Stimulated activated CD4-positive, alpha-beta T cell treated with anti-CD3 and anti-CD28 coated beads, Interleukin-1b, Interleukin-23, amount 100 ng/mL, for 1 hour (primary cell): Measurements from ENCODE around the gene KIAA0319L.

Source experiments
- DNase-seq, 2 donors: peaks; one replicate each; pipeline ENCODE4 v3.0.0-alpha.2; 2020; ENCODE audit warnings: low read depth in 2 of 2

Gene KIAA0319L

DNA sequence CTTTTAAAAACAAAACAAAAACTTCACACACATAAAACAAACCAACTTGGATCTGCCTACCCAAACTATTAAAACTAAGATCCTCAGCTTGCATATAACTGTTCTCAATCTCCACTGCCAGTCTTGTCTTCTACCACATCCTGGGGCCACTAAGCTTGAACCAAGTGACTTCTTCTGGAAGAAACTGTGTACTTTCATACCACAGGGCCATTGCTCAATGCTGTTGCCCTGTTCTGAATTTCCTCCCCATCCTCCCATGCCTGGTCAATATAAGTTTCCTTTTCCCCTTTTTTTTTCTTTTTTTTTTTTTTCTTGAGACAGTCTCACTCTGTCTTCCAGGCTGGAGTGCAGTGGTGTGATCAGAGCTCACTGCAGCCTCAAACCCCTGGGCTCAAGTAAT lies 109.9 kb downstream of the KIAA0319L start:
- no peak for DNase-seq

DNA sequence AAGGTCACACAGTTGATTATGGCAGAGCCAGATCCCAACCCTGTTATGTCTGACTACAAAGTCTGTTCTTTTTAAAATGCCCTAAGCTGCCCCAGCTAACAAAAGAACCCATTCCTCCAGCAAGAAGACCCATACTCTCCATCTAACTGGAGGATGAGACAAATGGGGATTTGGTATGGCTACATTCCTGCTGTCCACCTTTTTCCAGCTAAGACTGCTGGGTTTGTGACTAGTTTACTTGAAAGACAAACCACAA lies 112.8 kb downstream of the KIAA0319L start:
- no peak for DNase-seq

DNA sequence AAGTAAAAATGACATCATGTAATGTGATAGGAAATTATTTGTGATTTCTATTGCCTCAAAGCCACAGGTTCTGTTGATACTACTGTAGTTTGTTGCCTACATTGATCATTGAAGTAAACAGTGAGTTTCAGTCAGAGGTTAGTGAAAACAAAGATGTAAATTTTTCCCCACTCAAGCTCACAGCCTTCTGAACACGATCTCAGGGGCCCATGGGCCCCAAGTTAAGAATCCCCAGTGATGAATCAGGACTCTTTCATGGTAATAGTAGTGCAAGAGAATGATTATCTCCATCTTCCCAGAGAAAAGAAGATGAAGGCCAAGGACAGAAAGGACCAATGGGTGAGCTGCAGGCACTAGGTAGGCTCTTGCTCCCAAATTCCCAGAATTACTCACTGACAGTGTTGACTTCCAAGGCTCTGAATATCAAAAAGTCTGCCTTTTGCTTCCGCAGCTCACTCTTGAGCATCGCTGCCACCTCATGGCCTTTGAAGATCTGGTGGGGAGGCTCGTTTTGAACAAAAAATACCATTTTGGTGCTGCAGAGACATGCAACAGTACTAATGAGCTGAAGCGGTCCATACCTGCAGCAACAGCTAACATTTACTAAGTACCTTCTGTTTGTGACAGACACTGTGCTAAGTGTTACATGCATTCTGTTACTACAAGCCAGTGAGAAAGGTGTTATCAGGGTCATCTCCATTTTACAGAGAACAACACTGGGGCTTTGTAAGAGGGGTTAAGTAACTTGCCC lies 113.3 kb downstream of the KIAA0319L start:
- DNase-seq: no peak

DNA sequence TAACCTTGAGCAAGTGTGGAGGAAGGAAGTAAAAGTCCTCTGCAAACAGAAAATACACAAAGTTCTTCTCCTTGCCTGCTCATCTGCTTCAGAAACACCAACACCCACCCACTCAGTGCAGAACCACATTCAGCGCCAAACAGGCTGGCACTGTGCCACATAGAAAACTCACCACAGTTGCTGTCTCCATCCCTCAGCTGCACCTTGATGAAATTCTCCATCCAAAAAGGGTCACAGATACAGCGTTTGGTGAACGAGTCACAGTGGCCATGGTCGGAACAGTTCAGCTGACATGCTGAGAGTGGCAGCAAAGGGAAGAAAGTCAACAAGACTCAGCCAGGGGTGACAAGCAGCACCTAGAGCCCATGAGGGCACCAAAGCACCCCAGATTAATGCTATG lies 114.5 kb downstream of the KIAA0319L start:
- DNase-seq: peak in 1 of 2 donors; percentile 10

DNA sequence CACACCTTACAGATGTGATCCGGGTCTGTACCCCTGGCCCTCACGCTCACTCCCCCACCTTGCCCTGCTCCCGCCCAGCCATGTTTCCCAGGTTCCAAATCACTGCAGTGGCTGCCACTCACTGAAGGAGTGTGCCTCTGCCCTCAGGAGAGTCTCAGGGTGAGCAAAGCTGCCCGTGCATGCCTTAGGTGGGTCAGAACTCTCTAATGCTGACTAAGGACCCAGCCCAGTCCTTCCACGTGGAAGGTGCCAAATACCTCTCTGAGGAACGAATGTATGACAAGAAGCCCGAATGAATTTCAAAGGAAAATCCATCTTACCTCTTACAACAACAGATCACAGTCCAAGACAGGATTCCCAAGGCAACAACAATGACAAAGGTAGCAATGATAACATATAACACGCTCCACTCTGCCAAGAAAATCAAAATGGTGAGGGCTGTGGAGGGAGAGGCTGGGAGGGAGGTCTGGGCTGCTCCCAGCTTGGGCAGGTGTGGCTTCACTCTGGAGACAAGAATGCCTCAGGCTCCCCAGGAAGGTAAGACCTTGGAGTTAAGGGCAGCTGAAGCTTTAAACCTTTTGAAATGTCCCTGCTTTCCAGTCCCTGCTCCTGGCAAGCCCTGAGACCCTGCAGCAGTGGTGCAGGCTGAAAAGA lies 115.2 kb downstream of the KIAA0319L start:
- DNase-seq: no peak

DNA sequence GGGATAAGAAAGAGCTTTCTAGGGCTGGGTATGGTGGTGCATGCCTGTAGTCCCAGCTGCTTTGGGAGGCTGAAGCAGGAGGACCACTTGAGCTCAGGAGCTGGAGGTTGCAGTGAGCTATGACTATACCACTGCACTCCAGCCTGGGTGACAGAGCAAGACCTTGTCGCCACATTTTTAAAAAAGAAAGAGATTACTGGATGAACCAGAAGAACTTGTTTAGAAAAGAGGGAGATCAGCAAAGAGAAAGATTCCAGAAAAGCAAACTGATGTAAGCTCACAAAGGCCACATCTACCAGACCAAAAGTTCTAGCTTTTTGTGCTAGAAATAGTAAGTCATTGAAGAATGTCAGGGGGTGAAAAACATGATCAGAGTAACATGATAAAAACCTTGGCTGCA lies 117.6 kb downstream of the KIAA0319L start:
- no peak for DNase-seq

DNA sequence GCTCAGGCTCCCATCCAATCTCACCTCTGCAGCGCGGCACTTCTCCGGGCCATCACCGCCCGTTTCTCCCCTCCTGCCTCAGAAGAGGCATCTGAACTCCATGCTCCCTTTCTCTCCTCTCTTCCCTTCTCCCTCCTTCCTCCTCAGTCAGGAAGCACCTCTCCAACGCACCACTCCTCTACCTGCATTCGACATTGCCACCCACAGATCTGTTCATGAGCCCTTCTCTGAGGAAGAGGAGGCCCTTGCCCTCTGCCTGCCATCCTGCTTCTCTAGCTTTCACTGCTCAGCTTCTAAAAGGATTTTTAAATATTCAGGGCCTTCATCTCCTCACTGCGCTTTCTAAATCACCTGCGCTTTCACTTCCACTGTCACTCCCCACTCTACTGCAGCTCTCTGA lies 120.0 kb downstream of the KIAA0319L start:
- no peak for DNase-seq

DNA sequence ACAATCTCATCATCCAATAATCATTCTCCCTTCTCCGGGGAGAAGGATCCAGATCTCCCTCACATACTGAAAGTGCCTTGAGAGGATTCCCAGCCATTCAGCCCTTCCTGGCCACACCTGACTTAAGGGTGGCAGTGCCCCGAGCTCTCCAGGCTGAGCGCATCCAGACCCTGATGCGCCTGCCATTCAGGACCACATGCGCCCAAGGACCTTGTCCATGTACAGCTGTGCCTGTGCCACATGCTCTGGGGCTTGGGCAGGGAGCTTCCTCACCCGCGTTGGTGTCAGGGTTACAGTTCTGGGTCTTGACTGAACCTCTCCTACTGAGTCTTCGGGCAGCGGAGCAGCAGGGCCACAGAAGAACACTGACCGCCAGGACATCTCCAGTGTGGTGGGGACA lies 121.1 kb downstream of the KIAA0319L start:
- DNase-seq: no peak

DNA sequence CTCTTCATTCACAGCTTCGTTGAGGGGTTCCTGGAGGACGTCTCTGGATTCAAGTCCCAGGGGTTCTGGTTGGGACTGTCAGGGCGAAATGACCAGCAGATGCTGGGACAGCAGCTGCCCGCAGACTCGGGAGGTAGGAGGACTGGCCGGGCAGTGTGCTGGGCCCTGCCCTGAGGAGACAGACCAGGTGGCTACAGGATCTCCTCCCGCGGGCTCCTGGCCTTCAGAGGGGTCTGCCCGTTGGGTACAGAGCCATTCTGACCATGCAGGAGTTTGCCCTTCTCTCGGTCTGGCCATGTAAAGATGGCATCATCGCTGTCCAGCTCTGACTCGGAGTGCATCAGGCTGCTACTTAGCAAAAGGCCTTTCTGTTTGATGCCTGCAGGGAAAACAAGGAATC lies 122.5 kb downstream of the KIAA0319L start:
- no peak for DNase-seq

DNA sequence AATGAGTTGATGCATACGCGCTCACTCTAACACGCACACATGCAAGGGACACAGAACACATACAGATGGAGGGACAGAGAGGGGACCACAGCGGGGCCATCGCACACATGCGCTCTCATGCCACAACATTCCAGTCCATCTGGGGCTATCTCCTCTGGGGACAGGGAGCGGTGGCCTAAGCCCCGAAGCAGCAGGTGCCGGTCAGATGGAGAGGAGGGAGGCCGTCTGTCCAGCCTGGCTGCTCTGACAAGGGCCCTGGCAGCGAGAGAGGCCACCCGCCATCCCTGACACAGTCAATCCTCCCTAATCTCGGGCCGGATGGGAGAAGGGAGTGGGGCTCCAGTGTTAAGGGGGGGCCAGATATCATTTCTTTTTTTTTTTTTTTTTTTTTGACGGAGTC lies 123.5 kb downstream of the KIAA0319L start:
- no peak for DNase-seq

DNA sequence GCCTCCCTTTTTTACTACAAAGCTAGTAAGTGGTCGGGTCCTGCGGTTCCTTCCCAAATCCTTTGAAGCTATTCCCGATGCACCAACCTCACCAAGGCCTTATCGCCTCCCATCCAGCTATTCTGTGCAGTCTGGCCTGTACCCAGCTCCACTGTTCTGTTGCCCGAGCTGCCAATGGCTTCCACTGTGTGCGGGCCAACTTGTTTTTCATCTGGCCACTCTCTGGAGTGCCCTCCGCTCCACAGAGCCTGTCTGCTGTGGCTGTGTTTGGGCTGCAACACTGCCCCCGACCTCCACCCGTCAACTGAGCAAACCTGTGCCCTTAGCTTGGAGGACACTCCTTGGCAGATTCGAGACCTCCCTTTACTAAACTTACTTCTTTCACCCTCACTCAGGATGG lies 125.0 kb downstream of the KIAA0319L start:
- DNase-seq: no peak

DNA sequence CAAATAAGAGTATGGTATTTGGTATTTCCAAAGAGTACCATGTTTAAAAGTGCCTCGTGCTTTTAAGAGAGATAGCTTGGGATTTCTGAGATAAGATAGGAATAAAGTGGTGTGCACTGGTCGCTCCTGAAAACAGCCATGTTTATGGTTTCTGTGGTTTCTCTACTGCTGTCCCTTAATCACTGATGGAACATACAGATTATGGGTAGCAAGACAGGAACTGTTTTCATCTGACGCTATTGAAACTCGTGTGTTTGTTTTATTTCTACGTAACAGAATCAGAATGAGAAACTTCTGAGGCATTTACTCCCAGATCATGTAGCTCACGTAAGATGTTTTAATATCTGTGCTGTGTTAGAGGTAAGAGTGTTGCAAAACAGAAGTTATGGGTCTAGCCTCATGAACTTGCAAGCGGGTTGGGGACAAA lies 126.0 kb downstream of the KIAA0319L start:
- no peak for DNase-seq

DNA sequence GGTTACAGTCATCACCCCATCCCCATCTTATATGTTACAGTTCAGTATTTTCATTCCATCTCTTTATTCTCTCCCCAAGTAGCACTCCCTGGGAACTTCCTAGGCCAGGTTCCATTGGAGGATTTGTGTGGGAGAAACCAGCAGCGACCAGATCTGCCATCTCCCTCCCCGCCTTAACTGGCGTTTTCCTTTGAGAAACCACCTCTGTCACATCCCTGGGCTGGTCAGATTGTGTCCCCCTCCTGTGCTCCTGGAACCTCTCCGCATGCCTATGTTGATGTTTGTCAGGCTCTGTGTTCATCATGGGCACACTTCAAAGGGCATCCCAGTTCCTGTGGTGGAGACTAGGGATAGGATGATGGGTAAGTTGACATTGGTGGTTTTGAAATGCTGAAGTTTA lies 126.4 kb downstream of the KIAA0319L start:
- DNase-seq: no peak

DNA sequence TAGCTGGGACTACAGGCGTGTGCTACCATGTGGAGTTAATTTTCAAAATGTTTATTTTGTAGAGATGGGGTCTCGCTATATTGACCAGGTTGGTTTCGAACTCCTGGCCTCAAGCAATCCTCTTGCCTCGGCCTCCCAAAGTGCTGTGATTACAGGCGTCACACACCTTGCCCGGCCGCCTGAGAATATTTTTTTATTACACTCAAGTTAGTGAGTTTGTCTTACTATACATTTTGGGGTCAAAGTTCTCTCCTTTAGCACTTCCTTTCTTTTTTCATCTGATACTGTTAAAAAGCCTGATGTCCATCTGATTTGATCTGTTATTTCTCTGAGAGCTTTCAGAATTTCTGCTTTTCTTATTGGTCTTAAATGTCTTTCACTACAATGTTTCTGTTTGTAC lies 128.8 kb downstream of the KIAA0319L start:
- DNase-seq: no peak

DNA sequence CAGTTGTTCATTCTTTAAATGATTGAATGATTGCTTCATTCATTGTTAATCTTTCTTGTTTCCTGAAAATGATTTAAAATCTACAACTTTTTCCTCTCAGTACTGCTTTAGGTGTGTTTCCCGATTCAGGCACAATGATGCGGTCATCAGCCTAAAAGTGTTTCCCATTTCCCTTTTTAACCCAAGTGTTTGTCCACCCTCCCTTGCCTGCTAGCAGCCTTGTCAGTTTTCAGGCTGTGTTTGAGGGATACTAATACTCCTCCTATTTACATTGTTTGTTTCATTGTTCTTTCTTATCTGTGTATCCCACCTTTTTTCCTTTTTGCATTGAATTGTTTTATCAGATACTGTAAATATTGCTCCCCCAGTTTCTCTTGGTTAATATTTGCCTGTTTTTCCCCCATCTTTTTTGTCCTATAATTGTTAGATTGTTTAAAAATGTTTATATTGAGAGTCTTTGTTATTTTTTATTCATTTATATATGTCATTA lies 131.1 kb downstream of the KIAA0319L start:
- DNase-seq: no peak

DNA sequence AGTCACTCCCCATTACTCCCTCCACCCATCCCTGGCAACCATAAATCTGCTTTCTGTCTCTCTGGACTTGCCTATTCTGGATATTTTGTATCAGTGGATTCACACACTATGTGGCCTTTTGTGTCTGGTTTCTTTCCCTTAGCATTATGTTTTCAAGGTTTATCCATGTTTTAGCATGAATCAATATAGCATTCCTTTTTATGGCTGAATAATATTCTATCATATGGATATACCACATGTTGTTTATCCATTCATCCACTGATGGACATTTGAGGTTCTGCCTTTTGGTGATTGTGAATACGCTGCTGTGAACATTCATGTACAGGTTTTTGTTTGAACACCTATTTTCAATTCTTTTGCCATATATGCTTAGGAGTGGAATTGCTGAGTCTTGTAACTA lies 148.3 kb downstream of the KIAA0319L start:
- DNase-seq: no peak

DNA sequence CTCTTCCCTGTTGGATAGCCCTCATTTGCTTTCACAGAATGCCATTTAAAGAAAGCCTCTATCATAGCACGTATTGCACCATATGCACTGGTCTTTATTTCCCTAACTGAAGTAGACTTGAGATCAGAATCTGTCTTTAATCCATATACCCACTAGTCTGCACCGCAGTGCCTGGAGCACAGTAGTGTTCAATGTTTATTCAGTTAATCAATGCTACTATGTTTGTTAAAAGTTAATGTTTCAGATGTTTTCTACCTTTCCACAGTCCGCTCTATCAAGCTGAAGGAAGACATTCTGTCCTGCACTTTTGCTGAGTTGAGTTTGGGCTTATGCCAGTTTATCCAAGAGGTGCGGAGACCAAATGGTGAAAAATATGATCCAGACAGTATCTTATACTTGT lies 149.5 kb downstream of the KIAA0319L start:
- no peak for DNase-seq

DNA sequence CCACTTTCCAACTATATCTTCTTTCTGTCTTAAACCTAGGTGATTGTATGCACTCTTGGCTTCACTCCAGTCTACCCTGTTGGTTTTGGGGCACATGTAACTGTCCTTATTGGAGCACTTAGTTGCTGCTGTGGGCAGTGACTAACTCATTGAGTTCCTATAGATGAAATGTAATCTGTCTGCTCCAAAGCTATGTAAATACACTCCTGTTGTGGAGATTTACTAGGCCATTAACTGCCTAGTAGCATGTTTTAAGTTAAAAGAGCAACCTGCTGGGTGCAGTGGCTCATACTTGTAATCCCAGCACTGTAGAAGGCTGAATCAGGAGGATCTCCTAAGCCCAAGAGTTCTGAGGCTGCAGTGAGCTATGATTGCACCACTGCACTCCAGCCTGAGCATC lies 151.1 kb downstream of the KIAA0319L start:
- no peak for DNase-seq

DNA sequence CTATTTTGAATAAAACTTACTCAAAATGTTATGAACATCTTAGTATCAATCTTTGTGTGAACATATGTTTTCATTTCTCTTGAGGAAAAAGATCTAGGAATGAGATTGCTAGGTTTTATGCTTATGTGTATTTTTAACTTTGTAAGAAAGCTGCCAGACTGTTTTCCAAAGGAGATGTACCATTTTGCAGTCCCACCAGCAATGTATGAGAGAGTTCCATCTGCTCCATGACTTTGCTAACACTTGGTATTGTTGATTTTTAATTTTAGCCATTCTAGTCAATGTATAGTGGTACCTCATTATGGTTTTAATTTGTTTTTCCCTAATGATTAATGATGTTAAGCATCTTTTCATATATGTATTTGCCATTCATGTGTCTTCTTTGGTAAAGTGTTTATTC lies 156.2 kb downstream of the KIAA0319L start:
- DNase-seq: no peak

DNA sequence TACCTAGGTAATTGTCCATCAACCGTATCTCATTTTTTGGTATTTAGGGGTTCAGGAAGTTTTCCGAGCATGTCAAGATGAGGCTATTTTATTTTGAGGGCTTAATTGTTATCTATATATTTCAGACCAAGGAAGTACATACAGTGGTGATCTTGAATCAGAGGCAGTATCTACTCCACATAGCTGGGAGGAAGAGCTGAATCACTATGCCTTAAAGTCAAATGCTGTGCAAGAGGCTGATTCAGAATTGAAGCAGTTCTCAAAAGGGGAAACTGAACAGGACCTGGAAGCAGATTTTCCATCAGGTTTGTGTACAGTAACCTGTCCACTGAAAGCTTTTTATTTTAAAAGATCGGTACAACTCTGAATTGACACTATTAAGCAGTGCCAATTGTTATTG lies 158.5 kb downstream of the KIAA0319L start:
- DNase-seq: no peak

DNA sequence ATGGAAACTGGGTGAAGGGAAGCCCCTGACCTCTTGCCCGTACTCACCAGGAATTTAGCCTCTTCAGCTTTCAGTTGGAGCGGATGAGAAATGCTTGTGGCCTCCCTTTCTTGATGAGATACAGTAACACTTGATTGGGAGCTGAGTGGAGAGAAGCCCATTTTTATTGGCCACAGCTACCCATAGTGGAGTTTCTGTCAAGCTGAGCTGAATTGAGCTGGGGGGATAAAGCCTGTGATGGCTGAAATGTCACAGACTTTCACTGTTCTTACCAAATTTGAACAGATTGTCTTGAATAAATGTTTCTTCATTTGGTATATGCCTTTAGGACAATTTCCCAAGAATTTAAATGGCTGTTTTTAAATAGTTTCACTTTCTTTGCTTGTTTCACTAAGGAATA lies 162.8 kb downstream of the KIAA0319L start:
- no peak for DNase-seq

DNA sequence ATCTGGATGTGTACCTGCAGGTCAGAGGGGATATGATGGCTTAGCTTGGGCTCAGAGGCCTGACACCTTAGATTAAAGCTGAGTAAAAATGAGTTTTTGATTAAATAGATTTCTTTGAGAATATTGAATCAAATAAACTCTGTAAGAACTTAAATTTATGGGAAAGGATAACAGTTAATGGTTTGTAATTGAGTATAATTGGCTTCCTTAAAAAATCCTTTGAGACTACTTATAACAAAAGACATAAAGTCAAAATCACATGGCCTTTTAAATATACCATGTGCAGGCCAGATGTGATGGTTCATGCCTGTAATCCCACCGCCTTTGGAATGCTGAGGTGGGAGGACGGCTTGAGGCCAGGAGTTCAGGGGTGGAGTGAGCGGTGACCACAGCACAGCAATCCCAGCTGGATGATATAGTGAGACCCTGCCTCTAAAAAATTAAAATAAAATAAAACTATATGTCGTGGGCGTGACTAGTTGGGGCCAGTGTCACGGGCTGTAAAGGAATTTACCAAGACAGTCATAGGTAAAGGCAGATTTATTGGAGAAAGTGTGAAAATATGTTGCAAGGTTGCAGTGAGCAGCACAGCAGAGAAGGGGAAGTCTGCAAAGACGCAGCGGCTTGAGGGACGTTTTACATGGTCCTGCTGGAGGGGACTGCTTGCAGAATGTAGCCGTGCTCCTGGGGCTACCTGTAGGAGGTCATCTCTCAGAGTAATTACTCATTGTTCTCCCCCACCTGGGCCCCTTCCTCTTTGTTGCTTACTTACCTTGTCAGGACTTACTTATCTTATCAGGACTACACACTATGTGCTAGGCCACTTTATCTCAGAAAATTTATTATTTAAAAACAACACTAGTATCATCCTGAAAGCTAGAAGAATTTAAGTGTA lies 166.4 kb downstream of the KIAA0319L start:
- no peak for DNase-seq

DNA sequence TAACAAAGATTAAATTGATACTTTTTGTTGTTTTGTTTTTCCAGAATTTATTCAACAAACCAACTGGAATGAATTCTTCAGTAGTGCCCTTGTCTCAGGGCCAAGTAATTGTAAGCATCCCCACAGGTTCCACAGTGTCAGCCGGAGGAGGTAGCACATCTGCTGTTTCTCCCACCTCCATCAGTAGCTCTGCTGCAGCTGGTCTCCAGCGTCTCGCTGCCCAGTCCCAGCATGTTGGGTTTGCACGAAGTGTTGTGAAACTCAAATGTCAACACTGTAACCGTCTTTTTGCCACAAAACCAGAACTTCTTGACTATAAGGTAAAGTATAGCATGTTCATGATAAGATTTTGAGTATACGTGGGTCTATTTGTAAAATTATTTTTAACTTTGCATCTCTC lies 170.2 kb downstream of the KIAA0319L start:
- no peak for DNase-seq
